Endothelial cell of umbilical vein (primary cell): ENCODE results near the gene SNTA1. TPM values are rescaled to one million over a fixed set of nuclear protein-coding genes. Genes with fewer than 3 reads are reported as not detected.

Source experiments
- BruUV-seq: library from RNA; stranded (reverse); fragments of 400-500 nt; replicated peaks from 2 replicates; lab custom pipeline; 2021; lab: Mats Ljungman, UMichigan
- CTCF ChIA-PET: fragments of 300-600, 350-600 bp; sonication (Branson Sonifier 250); formaldehyde crosslinking; loops from one replicate; lab custom pipeline; 2021; ENCODE audit warnings: antibody characterized with exemption, inconsistent platforms; lab: Charles Lee
- POLR2A ChIA-PET: fragments of 300-600, 350-600 bp; sonication (Branson Sonifier 250); formaldehyde crosslinking; loops from one replicate; lab custom pipeline; 2021; ENCODE audit warnings: antibody characterized with exemption, inconsistent platforms; lab: Charles Lee
- DNase-seq: peaks from one replicate; pipeline ENCODE4 v3.0.0-alpha.2; 2011; ENCODE audit warnings: low read depth, low spot score
- FAIRE-seq: peaks from 2 replicates; lab custom pipeline; 2011; peaks lifted over from hg19 to GRCh38; lab: Jason Lieb, UNC
- H2AFZ ChIP-seq: 2 replicates; pipeline ENCODE4 v1.6.0; 2012; ENCODE audit warnings: low read depth, low read length, control low read depth, inconsistent platforms
- H3K27ac ChIP-seq: 2 replicates; pipeline ENCODE4 v1.5.1; 2011; ENCODE audit warnings: low read depth, mild to moderate bottlenecking, control low read depth, low read length, moderate library complexity; ENCODE audit not compliant: insufficient read depth
- H3K27me3 ChIP-seq, 2 experiments: 2 replicates each; pipeline versions ENCODE4 v1.6.0 to v1.6.1; 2011; ENCODE audit warnings: low read length in 2 of 2, mixed read lengths in 1 of 2; ENCODE audit not compliant: control insufficient read depth in 2 of 2, insufficient read depth in 2 of 2
- H3K36me3 ChIP-seq, 2 experiments: 2 replicates in 1 of 2; 3 replicates in 1 of 2; pipeline ENCODE4 v1.5.1; 2011; ENCODE audit warnings: low read length in 2 of 2, mild to moderate bottlenecking in 1 of 2, moderate library complexity in 1 of 2; ENCODE audit not compliant: control insufficient read depth in 2 of 2, insufficient read depth in 2 of 2; ENCODE audit errors: extremely low read depth in 1 of 2
- H3K4me1 ChIP-seq: 3 replicates; pipeline ENCODE4 v1.5.1; 2011; ENCODE audit warnings: mild to moderate bottlenecking, low read length; ENCODE audit not compliant: control insufficient read depth, insufficient read depth; ENCODE audit errors: extremely low read depth
- H3K4me2 ChIP-seq: 2 replicates; pipeline ENCODE4 v1.6.1; 2011; ENCODE audit warnings: low read length, control low read depth, mixed read lengths; ENCODE audit not compliant: insufficient read depth
- H3K4me3 ChIP-seq, 3 experiments: fragments of 200-600 bp in 1 of 3; sonication (generic), shearing (Covaris generic) in 1 of 3; replicated peaks in 1 of 3; 2 replicates each; pipeline ENCODE4 v1.5.1; 2011 to 2016; ENCODE audit warnings: control low read depth in 3 of 3, low read length in 3 of 3, mild to moderate bottlenecking in 2 of 3, inconsistent platforms in 1 of 3, low read depth in 1 of 3, moderate library complexity in 1 of 3; ENCODE audit not compliant: insufficient read depth in 1 of 3
- H3K79me2 ChIP-seq: 2 replicates; pipeline ENCODE4 v1.6.0; 2012; ENCODE audit warnings: low read length, inconsistent platforms; ENCODE audit not compliant: control insufficient read depth, insufficient read depth
- H3K9ac ChIP-seq: replicated peaks from 2 replicates; pipeline ENCODE3; 2011; ENCODE audit warnings: low read length, control low read depth; ENCODE audit not compliant: insufficient read depth; ENCODE audit errors: extremely low read depth
- H3K9me1 ChIP-seq: replicated peaks from 3 replicates; pipeline ENCODE4 v1.6.0; 2011; ENCODE audit warnings: mild to moderate bottlenecking, low read length; ENCODE audit not compliant: control insufficient read depth, insufficient read depth; ENCODE audit errors: extremely low read depth
- H3K9me3 ChIP-seq: replicated peaks from 2 replicates; pipeline ENCODE4 v1.5.1; 2012; ENCODE audit warnings: low read length, inconsistent platforms; ENCODE audit not compliant: control insufficient read depth, insufficient read depth
- H4K20me1 ChIP-seq: replicated peaks from 2 replicates; pipeline ENCODE3; 2011; ENCODE audit warnings: mild to moderate bottlenecking, low read length; ENCODE audit not compliant: control insufficient read depth, insufficient read depth; ENCODE audit errors: extremely low read depth
- EZH2 ChIP-seq: IDR thresholded peaks from 2 replicates; pipeline ENCODE4 v1.6.1; 2012; ENCODE audit warnings: borderline replicate concordance, low read depth, mild to moderate bottlenecking, moderate library complexity, low read length, inconsistent platforms; ENCODE audit not compliant: severe bottlenecking
- FOS ChIP-seq: IDR thresholded peaks from 2 replicates; pipeline ENCODE4 v1.6.1; 2011; ENCODE audit warnings: mild to moderate bottlenecking, low read length, moderate library complexity, borderline replicate concordance; ENCODE audit not compliant: insufficient read depth
- GATA2 ChIP-seq: IDR thresholded peaks from 2 replicates; pipeline ENCODE4 v1.7.0; 2011; ENCODE audit warnings: low read depth, mild to moderate bottlenecking, moderate library complexity, mixed read lengths, low read length; ENCODE audit not compliant: insufficient read length, insufficient read depth
- JUN ChIP-seq: IDR thresholded peaks from 2 replicates; pipeline ENCODE4 v1.6.1; 2011; ENCODE audit warnings: borderline replicate concordance, low read depth; ENCODE audit not compliant: insufficient read length, insufficient read depth
- MAX ChIP-seq: IDR thresholded peaks from 2 replicates; pipeline ENCODE4 v1.6.1; 2011; ENCODE audit not compliant: insufficient read depth, insufficient read length
- MYC ChIP-seq: IDR thresholded peaks from one replicate; pipeline ENCODE4 v1.6.1; 2011; ENCODE audit warnings: mild to moderate bottlenecking, low read depth, low read length
- POLR2A ChIP-seq: IDR thresholded peaks from 2 replicates; pipeline ENCODE4 v1.6.1; 2012; ENCODE audit warnings: low read depth, mild to moderate bottlenecking, control low read depth, low read length
- POLR2AphosphoS5 ChIP-seq: IDR thresholded peaks from 2 replicates; pipeline ENCODE4 v1.6.1; 2012; ENCODE audit warnings: low read depth, mild to moderate bottlenecking, control low read depth, low read length, moderate library complexity; ENCODE audit not compliant: insufficient read depth
- dilution Hi-C: fragments of 300-500 bp; cut with MboI; formaldehyde crosslinking; loops from one replicate; pipeline ENCODE4 v1.15.0; 2019; ENCODE audit warnings: low sequenced_read_pairs; ENCODE audit not compliant: extremely low pct_ligation_motif_present
- intact Hi-C: fragments of 100-400 bp; cut with micrococcal nuclease; formaldehyde crosslinking; loops from one replicate; pipeline ENCODE4 v1.10.0; 2022
- polyA plus RNA-seq, 4 experiments: library from polyadenylated mRNA; depleted of rRNA in 3 of 4; stranded (reverse) in 3 of 4; unstranded in 1 of 4; fragments of >200 nt; gene quantifications; 2 replicates each; pipeline versions ENCODE4 v1.2.1 to v1.2.3, GENCODE V29; 2011 to 2012; ENCODE audit warnings: missing spikeins in 1 of 4
- total RNA-seq: library from RNA; stranded (reverse); gene quantifications from 2 replicates; pipeline ENCODE4 v1.2.3, GENCODE V29; 2021
- TF ChIP-seq, protein P1 (sequence below), 2 donors: IDR thresholded peaks; 1 replicate in 1 of 2; 2 replicates in 1 of 2; pipeline ENCODE4 v1.5.1; 2011; ENCODE audit warnings: low read length in 2 of 2, mild to moderate bottlenecking in 2 of 2, moderate library complexity in 2 of 2, control low read depth in 1 of 2, inconsistent platforms in 1 of 2, low read depth in 1 of 2; ENCODE audit not compliant: insufficient read depth in 1 of 2; ENCODE audit errors: extremely low read depth in 1 of 2

Gene SNTA1
- total and polyA plus RNA-seq, 2 donors (not counting 3 experiments of a cell fraction or from before 2014, with no cell fraction given), result 5.2 to 6.0 TPM

DNA sequence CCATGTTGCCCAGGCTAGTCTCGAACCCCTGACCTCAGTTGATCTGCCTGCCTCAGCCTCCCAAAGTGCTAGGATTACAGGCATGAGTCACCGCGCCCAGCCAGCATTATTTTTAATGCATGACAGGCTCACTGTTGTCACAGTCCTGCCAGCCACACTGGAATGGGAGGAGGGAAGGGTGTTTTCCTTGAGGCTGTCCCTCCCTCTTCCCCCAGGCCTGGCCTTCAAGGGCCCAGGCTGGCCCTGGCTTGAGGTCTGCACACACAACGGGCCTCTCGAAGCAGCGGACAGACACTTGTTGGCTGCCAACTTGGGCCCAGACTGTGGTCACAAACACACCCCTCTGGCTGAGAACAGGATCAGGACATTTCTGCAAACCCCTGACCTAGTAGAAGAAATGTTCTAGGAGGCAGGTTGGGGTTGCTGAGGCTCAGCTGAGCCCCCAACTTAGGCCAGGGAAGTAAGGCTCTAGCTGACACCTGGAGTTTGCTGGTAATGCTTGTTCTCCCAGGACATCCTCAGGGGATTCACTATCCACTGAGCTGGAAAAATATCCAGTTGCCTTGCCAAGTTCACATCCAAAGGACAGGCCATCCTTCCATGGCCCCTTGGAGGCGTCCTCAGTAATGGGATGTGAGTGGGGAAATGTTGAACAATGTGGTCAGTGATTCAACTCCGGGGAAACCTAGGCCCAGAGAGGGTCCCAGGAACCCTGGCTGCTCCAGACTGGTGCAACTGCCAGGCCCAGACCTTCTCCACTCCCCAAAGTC lies 9.9 kb downstream of the SNTA1 start:
- H3K36me3 ChIP-seq, result no peaks in the 10 kb centered on the region
- DNase-seq, result no peak
- H3K79me2 ChIP-seq, result no peaks in the 10 kb centered on the region
- POLR2A ChIA-PET, result no interaction called here
- H3K27me3 ChIP-seq, result no peaks in the 10 kb centered on the region
- no peak overlapping the region for H3K9ac ChIP-seq
- H3K4me2 ChIP-seq, result no peak overlapping the region
- TF ChIP-seq POLR2A (no peak), EZH2 (no peak), MYC (no peak), JUN (no peak), GATA2 (no peak), MAX (no peak), POLR2AphosphoS5 (no peak), FOS (no peak)
- TF ChIP-seq, protein P1, sequence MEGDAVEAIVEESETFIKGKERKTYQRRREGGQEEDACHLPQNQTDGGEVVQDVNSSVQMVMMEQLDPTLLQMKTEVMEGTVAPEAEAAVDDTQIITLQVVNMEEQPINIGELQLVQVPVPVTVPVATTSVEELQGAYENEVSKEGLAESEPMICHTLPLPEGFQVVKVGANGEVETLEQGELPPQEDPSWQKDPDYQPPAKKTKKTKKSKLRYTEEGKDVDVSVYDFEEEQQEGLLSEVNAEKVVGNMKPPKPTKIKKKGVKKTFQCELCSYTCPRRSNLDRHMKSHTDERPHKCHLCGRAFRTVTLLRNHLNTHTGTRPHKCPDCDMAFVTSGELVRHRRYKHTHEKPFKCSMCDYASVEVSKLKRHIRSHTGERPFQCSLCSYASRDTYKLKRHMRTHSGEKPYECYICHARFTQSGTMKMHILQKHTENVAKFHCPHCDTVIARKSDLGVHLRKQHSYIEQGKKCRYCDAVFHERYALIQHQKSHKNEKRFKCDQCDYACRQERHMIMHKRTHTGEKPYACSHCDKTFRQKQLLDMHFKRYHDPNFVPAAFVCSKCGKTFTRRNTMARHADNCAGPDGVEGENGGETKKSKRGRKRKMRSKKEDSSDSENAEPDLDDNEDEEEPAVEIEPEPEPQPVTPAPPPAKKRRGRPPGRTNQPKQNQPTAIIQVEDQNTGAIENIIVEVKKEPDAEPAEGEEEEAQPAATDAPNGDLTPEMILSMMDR (IDR thresholded peaks at IDR 0.05; ENCODE audit: extremely low read depth in 1 of 2, insufficient read depth in 1 of 2, low read depth in 1 of 2, low read length in 2 of 2), result no peak
- H3K4me3 ChIP-seq, result no peak overlapping the region
- H3K27ac ChIP-seq, result no peak overlapping the region
- BruUV-seq, result no TSS peak
- dilution Hi-C loops (no loop called here), intact Hi-C loops (no loop called here)
- H2AFZ ChIP-seq, result no peak overlapping the region
- CTCF ChIA-PET, result interaction anchor here (0.7 to 0.9 kb wide), 3 partner anchors 15 to 46 kb away, joined by 3 read pairs; no protein-coding TSS in a partner anchor
- FAIRE-seq, result no peak
- H3K9me1 ChIP-seq, result no peaks in the 10 kb centered on the region
- no peaks in the 10 kb centered on the region for H4K20me1 ChIP-seq
- no peaks in the 10 kb centered on the region for H3K4me1 ChIP-seq
- H3K9me3 ChIP-seq, result no peaks in the 10 kb centered on the region
